ENCODE results near the gene PCYT1A.

- TF ChIP-seq, protein P1, sequence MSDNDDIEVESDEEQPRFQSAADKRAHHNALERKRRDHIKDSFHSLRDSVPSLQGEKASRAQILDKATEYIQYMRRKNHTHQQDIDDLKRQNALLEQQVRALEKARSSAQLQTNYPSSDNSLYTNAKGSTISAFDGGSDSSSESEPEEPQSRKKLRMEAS (CRISPR knock-in tag; IDR thresholded peaks at IDR 0.05) = no peak
- TF ChIP-seq, protein P2, sequence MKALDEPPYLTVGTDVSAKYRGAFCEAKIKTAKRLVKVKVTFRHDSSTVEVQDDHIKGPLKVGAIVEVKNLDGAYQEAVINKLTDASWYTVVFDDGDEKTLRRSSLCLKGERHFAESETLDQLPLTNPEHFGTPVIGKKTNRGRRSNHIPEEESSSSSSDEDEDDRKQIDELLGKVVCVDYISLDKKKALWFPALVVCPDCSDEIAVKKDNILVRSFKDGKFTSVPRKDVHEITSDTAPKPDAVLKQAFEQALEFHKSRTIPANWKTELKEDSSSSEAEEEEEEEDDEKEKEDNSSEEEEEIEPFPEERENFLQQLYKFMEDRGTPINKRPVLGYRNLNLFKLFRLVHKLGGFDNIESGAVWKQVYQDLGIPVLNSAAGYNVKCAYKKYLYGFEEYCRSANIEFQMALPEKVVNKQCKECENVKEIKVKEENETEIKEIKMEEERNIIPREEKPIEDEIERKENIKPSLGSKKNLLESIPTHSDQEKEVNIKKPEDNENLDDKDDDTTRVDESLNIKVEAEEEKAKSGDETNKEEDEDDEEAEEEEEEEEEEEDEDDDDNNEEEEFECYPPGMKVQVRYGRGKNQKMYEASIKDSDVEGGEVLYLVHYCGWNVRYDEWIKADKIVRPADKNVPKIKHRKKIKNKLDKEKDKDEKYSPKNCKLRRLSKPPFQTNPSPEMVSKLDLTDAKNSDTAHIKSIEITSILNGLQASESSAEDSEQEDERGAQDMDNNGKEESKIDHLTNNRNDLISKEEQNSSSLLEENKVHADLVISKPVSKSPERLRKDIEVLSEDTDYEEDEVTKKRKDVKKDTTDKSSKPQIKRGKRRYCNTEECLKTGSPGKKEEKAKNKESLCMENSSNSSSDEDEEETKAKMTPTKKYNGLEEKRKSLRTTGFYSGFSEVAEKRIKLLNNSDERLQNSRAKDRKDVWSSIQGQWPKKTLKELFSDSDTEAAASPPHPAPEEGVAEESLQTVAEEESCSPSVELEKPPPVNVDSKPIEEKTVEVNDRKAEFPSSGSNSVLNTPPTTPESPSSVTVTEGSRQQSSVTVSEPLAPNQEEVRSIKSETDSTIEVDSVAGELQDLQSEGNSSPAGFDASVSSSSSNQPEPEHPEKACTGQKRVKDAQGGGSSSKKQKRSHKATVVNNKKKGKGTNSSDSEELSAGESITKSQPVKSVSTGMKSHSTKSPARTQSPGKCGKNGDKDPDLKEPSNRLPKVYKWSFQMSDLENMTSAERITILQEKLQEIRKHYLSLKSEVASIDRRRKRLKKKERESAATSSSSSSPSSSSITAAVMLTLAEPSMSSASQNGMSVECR (CRISPR knock-in tag; IDR thresholded peaks at IDR 0.05; ENCODE audit: borderline replicate concordance) = no peak
- TF ChIP-seq NR1H2 (CRISPR knock-in tag; IDR thresholded peaks at IDR 0.05) = no peak
- TF ChIP-seq, protein P3, sequence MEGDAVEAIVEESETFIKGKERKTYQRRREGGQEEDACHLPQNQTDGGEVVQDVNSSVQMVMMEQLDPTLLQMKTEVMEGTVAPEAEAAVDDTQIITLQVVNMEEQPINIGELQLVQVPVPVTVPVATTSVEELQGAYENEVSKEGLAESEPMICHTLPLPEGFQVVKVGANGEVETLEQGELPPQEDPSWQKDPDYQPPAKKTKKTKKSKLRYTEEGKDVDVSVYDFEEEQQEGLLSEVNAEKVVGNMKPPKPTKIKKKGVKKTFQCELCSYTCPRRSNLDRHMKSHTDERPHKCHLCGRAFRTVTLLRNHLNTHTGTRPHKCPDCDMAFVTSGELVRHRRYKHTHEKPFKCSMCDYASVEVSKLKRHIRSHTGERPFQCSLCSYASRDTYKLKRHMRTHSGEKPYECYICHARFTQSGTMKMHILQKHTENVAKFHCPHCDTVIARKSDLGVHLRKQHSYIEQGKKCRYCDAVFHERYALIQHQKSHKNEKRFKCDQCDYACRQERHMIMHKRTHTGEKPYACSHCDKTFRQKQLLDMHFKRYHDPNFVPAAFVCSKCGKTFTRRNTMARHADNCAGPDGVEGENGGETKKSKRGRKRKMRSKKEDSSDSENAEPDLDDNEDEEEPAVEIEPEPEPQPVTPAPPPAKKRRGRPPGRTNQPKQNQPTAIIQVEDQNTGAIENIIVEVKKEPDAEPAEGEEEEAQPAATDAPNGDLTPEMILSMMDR (IDR thresholded peaks at IDR 0.05) = no peak
- no peak for TF ChIP-seq CREB1 (CRISPR knock-in tag; IDR thresholded peaks at IDR 0.05)
- TF ChIP-seq MYBL2 (CRISPR knock-in tag; IDR thresholded peaks at IDR 0.05) = no peak
- no peak for TF ChIP-seq ATF6 (CRISPR knock-in tag; IDR thresholded peaks at IDR 0.05)
- TF ChIP-seq NFYB (CRISPR knock-in tag; conservative IDR thresholded peaks at IDR 0.05; ENCODE audit: low read depth) = no peak
- TF ChIP-seq ZNF138 (CRISPR knock-in tag; conservative IDR thresholded peaks at IDR 0.05) = no peak
- no peak for TF ChIP-seq NR2C2 (CRISPR knock-in tag; IDR thresholded peaks at IDR 0.05)
- TF ChIP-seq, protein P4, sequence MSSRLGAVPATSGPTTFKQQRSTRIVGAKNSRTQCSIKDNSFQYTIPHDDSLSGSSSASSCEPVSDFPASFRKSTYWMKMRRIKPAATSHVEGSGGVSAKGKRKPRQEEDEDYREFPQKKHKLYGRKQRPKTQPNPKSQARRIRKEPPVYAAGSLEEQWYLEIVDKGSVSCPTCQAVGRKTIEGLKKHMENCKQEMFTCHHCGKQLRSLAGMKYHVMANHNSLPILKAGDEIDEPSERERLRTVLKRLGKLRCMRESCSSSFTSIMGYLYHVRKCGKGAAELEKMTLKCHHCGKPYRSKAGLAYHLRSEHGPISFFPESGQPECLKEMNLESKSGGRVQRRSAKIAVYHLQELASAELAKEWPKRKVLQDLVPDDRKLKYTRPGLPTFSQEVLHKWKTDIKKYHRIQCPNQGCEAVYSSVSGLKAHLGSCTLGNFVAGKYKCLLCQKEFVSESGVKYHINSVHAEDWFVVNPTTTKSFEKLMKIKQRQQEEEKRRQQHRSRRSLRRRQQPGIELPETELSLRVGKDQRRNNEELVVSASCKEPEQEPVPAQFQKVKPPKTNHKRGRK (CRISPR knock-in tag; IDR thresholded peaks at IDR 0.05; ENCODE audit: borderline replicate concordance) = no peak
- TF ChIP-seq NR3C1 (CRISPR knock-in tag; conservative IDR thresholded peaks at IDR 0.05; ENCODE audit: low read depth) = no peak
These were observed 97.8 kb downstream of the PCYT1A start for GRCh38 chr3:196189566-196190347.
